ENCODE data around the gene SSRP1.
"Not testable (repeated sequence)": the region's sequence is repeated elsewhere in the genome, so short reads cannot be mapped to it uniquely, and the experiment has no call there.

Gene SSRP1, protein sequence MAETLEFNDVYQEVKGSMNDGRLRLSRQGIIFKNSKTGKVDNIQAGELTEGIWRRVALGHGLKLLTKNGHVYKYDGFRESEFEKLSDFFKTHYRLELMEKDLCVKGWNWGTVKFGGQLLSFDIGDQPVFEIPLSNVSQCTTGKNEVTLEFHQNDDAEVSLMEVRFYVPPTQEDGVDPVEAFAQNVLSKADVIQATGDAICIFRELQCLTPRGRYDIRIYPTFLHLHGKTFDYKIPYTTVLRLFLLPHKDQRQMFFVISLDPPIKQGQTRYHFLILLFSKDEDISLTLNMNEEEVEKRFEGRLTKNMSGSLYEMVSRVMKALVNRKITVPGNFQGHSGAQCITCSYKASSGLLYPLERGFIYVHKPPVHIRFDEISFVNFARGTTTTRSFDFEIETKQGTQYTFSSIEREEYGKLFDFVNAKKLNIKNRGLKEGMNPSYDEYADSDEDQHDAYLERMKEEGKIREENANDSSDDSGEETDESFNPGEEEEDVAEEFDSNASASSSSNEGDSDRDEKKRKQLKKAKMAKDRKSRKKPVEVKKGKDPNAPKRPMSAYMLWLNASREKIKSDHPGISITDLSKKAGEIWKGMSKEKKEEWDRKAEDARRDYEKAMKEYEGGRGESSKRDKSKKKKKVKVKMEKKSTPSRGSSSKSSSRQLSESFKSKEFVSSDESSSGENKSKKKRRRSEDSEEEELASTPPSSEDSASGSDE

DNA sequence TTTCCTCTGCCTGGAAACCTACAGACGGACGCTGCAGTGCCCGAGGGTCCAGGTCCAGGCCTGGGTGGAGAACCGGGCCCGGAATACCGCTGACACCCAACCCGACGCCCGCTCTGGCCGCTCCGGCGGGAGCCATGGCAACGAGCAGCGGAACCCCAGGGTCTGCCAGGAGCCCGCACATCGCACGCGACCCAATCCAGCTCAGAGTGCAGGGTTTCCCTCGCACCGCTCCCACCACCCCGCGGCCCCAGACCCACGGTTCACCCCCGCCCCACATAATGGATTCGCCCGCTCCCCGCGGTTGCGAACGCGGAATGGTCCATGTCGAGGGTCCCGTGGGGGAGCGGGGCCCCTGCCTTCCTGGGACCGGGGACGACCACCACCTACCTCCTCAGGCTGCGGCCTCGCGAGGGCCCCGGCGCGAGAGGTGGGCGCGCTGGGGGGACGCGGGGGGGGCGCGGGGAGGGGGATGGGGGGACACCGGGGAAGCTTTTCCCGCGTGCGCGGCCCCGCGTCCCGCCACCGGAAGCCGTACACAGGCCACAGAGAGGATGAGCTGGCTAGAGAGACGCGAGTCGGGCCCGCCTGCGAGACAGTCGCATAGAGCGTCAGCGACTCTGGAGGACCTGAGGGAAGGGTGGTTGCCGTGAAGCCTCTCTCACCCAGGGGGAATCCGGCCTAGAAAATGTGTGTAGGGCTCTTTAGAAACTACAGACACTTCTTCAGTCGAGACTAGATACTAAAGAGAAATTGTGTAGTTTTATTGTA, at the start of gene SSRP1:
TSS of gene SSRP1 (minus strand) at position 550 of the 768 bp plus-strand sequence. CDS start 771 bp downstream, outside the sequence.
- DNase-seq: peak; percentile 86 to 90

DNA sequence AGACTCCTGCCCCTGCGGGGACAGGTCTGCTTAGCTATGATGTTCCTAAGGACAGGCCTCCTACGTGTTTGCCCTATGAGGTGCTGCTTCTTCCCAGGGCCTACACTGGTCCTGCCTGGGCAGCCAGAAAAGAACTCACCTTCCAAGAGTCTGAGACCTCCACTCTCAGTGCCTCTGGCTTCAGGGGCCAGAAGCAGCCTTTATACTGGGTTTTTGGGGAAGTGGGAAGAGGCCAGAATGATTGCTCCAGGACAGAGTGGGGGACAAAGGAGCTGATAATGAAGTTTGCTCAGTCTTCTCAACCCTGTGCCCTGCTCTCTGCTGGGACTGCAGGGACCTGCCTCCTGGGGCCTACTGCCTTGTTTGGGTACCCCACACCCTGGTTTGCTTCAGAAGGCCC, 45.3 kb upstream of the SSRP1 start, which contains the start of gene PRG3:
TSS of gene PRG3 (minus strand) at position 176 of the 400 bp plus-strand sequence. CDS start 442 bp downstream, outside the sequence.
- no peak for DNase-seq

DNA sequence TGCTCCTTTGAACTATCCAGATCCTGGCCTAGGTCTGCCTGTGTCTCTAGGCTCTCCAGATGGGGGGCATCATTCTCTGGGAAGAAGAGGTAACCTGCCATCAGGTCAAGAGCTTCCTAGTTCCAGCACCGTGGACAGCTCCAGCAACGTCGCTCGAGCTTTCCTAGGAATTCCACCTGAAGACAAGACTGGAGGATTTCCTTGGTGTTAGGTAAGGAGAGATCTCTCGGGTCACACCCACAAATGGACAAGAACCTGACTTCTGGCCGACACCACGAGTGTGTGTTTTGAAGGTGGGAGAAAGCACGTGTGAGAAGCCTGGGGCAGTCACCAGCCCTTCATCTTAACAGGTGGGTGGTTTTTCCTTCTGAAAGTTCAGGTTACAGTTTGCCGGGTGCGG, 44.0 kb upstream of the SSRP1 start:
- DNase-seq: no peak

DNA sequence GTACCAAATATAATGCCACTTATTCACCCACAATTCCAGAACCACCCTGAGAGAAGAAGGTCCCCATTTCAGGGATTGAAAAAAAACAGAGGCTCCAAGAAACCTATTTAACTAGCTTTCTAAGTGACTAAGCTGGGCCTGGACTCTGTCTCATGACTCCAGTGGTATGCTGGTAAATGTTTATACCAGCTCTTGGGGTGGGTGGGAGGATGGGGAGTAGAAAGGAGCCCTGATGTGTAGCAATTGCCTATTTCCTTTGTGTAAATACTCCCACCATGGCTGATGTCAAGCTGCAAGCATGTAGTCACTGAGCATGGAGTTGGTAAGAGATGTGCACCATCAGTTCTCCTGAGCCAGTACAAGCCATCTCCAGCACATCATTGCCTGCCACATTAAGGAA, 42.5 kb upstream of the SSRP1 start:
- no peak for DNase-seq

DNA sequence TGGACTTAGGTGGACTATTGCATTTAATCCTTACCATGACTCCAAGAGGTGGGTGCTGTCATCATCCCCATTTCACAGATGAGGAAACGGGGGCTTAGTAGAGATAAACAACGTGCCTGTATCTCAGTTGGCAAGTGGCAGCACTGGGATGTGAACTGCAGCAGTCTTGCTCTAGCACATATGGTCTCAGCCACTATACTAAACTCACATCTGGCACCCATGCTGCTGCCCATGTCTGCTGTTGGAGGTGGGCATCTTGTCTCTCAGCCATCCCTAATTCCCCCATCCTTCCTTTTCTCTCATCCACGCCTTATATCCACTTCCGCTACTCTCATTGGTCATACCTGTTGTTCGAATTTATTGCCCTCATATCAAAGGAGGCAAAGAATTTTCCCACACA, 41.4 kb upstream of the SSRP1 start:
- no peak for DNase-seq

DNA sequence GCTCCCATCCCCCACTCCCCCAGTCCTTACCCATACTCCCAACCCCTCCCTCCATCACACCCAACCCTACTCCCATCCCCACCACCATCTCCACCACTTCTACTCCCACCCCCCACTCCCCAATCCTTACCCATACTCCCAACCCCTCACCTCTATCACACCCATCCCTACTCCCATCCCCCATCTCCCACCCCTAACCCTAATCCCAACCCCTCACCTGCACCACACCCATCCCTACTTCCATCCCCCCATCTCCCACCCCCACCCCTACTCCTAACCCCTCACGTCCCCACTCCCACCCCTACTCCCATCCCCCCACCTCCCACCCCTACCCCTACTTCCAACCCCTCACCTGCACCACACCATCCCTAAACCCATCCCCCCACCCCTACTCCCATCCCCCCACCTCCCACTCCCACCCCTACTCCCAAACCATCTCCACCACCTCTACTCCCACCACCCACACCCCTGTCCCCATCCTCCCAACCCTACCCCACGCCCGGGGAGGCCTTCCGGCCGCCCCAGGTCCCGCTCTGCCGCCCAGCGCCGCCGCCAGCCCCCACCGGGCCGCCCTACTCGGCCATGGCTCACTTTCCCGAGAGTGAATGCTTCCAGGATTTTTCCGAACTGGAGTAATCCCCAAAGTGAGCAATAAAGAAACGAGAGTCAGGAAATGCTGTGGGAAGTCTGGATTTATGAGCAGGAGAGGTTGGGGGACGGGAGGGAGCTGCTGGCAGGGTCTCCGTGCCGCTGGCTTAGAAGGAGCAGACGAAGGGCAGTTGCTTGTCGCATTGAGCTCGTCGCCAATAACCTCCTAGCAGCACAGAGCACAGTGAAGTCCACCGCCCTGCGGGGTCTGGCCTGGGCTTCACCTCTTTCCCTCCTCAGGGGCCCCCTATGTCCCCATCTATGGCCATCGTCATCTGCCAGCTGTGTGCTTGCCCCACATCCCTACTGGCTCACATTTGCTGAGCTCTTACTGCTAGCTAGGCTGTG, 40.7 kb upstream of the SSRP1 start:
- DNase-seq: no peak

DNA sequence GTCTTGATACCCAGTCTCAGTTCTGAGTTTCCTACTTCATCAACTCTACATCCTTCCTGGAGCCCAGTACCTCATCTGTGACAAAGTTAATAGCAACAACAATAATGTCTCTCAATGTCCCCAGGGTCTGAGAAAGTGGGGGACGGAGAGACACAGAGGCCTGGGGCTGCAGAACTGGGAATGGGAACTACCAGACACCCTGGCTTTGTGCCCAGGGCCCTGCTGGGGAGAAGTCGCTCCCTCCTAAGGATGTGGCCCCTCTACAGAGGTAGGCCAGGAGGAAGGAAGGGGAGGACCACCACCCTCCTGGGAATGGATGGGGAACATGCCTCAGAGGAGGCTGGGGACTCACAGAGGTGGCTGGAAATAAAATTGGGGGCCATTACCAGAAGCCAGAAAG, 39.8 kb upstream of the SSRP1 start:
- no peak for DNase-seq

DNA sequence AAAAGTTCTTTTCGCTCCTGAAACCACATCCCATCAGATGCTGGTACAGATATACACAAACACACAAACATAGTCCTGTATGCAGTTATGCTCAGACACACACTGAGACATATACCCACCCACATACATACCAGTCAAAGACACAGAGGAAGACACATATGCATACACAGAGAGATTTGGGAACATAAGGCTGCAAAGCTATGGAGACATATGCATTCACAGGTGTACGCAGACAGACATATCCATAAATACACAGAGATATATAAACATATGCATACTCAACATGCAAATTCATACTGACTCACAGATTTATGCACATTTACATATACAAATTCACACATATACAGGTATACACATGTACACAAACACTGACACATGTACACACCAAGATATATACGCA, 39.3 kb upstream of the SSRP1 start:
- DNase-seq: no peak

DNA sequence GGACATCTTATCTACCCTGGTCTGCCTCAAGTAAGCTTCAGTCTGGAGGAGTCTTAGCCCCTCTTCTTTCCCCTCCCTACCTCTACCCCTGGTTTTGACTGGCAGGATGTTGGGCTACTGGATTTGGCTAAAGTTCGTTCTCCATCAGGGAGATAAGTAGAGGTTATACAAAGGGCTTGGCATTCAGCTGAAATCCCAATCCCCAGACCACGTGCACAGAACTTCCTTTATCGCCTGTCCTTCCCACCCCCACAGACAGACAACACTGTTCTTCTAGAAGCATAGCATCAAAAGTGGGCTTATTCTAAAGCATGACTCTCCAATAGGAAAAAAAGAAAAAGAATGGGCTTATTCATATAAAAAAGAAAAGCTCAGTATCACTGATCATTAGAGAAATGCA, 37.5 kb upstream of the SSRP1 start:
- no peak for DNase-seq

DNA sequence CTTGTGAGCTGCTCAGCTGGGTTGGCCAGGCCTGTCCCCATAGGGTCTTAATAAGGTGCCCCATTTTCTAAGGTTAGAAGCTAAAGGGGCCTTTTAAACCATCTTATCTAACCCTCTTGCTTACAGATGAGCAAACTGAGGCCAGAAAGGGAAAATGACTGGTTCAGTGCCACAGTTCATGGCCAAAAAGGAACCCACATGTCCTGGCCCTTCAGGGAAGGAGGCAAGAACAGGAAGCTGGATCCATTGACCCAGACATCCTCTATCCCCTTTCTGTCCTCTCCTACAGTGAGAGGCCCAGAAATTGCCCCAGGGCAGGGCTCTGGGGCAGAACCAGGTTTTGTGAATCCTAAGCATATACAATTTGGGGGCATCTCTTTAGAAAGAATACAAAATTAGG, 35.2 kb upstream of the SSRP1 start:
- DNase-seq: no peak

DNA sequence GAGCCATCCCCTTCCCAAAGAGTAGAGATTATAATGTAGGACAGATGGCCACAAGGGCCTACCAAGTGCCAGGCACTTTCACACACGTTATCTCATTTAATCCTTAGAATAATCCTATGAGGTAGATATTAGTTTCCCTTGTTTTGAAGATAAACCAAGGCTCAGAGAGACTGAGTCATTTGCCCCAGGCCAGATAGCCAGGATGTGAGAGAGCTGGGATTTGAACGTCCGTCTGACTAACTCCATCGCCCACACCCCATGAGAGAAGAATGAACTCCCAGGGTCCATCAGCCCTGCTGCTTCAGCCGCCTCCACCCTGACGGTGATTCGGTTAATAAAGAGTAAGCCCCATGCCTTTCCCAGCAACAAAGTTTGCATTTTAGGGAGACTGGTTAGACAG, 34.6 kb upstream of the SSRP1 start:
- DNase-seq: no peak

DNA sequence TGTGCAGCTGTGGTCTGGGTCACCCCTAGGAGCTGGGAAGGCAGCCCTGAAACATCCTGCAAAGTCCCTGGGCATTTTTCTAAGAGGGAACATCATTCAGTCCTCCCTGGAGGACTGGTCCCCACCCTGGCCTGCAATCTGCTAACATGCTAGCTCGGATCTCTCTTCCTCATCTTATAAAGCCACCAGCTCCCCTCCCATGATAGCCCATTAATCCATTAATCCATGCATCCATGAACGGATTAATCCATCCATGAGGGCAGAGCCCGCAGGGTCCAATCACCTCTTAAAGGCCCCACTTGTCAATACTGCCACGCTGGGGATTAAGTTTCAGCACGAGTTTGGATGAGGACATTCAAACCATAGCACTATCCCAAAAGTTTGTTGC, 33.1 kb upstream of the SSRP1 start:
- no peak for DNase-seq

DNA sequence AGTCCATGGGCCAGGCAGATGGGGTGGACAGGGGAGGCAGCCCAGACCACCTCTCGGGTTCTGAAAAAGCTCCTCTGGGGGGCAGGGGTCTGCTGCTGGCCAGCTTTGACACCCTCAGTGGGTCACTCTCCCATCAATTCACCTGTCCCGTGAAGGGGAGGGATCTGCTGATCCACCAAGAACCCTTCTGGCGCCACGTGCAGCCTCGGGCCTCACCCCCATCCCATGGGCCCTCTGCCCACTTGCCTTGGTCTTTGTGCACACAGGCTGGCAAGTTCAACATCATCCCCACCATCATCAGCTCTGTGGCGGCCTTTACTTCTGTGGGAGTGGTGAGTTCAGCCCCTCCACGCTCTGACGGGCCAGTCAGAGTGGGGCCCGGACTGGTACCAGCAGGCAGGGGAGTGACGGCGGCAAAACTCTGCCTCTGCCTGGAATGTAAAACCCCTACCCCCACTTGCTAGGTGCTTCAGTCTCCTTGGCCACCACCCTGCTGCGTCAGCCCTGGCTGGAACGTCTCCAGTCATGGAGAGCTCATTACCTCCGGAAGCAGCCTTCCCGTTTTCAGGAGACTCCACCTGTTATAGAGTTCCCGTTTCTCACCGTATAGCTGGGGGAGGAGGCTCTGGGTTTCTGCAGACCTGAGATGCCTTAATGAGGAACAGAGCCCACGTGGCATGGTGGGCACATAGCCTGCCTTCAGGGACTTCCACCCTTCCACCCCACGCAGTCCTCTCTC, 32.6 kb upstream of the SSRP1 start:
- no peak for DNase-seq

DNA sequence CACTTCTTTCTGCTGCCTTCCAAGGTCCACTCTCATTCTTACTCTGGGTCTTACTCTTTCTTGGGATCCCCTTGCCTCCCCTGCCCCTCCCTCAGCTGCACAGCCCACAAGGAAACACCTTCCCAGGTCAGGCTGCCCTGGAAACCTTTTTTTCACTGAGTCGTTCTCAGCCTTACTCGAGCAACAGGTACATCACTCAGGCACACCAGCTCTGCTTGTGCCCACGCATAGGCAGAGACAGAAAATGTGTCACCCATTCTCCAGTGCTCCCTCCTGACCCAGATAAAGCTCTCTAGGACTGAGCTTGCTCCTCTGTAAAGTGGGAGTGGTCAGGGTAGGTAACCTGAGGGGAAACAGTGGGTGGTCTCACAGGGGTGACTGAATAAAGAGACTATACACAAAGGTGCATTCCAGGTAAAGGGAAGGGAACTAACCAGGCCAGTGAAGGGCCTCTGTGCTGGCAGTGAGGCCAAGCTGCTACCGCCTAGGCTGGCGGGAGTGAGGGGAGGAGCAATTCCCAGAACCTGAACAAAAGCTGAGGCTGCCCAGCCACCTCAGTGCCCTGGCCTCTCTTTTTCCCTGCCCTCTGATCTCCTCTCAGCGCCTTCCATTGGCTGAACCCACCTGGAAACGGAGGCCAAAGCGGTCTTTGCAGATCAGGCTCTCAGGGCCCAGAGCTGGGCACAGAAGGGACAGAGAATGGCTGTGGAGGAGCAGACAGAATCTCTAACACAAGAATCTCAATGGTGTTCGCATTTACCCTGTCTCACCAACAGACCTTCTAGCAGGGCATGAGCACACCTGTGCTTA, 29.4 kb upstream of the SSRP1 start:
- no peak for DNase-seq

DNA sequence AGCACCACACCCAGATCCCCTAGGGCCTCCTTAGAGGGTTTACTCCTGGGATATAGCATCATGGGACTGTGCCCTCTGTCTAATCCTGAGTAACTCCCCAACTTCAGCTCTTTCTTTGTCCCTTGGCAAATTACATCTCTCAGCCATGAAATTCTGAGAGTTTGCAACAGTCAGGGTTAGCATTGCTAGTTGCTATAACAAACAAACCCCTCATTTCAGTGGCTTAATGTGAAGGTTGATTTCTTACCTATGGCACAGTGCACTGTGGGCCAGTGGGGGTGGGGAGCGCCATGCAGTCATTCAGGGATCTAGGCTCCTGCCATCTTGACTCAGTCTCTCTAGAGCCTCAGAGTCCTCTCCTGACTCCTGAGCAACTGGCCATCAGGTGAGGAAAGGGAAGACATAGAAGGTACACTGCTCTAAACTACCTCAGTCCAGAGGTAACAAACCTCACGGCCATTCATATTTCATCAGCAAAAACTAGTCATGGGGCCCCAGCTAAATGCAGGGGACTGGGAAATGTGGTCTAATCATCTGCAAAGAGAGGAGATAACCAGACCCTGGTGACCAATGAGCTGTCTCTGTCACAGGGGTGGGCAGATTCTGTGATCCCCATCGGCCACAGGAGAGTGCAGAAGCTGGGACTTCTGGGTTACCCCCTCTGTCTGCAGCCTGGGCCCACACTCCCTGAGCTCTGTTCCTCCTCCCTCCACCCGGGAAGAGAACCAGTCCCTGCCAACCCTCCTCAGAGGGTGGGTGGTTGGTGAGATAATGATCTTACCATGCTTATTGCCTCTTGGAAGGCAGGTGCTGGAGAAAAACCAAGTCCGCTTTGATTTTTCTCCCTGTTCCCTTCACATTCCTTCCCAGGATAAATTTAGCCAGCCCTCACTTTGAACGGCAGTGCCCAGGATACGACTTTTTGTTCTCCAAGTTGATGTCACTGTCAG, 27.7 kb upstream of the SSRP1 start:
- DNase-seq: no peak

DNA sequence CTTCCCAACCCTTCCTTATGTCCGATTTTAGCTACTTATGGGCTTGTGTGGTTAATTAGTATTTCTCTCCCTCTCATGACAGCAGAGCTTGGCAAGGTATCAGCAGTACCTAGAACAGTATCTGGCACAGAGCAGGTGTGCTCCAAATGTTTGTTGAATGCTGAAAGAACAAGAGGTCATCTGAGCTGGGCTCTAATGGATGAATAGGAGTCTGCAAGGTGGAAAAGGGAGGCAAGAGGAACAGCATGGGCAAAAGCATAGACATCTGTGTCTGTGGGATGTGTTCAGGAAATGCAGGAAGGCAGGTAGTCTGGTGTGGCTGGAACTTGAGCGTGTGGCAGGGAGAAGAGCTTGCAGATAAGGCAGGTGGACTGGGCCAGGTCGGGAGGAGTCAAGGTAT, 26.2 kb upstream of the SSRP1 start:
- no peak for DNase-seq

DNA sequence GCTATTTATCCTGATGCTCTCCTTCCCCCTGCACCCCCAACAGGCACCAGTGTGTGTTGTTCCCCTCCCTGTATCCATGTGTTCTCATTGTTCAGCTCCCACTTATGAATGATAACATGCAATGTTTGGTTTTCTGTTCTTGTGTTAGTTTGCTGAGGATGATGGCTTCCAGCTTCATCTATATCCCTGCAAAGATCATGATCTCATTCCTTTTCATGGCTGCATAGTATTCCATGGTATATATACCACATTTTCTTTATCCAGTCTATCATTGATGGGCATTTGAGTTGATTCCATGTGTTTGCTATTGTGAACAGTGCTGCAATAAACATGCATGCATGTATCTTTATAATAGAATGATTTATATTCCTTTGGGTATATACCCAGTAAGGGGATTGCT, 25.7 kb upstream of the SSRP1 start:
- DNase-seq: not testable (repeated sequence)

DNA sequence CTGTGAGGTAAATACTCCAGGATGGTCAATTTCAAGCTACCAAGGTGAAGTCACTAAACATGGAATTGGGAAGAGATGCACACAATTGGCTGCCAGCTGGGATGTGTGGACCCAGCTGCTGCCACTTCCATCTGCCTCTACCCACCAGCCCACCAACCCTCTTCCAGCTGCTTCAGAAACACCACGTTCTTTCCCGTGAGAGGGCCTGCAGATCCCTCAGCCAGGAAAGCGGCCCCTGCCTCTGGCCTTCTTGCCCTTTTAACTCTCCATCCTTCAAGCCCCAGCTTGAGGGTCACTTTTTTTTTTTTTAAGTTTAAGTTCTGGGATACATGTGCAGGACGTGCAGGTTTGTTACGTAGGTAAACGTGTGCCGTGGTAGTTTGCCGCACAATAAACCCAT, 25.3 kb upstream of the SSRP1 start:
- no peak for DNase-seq

DNA sequence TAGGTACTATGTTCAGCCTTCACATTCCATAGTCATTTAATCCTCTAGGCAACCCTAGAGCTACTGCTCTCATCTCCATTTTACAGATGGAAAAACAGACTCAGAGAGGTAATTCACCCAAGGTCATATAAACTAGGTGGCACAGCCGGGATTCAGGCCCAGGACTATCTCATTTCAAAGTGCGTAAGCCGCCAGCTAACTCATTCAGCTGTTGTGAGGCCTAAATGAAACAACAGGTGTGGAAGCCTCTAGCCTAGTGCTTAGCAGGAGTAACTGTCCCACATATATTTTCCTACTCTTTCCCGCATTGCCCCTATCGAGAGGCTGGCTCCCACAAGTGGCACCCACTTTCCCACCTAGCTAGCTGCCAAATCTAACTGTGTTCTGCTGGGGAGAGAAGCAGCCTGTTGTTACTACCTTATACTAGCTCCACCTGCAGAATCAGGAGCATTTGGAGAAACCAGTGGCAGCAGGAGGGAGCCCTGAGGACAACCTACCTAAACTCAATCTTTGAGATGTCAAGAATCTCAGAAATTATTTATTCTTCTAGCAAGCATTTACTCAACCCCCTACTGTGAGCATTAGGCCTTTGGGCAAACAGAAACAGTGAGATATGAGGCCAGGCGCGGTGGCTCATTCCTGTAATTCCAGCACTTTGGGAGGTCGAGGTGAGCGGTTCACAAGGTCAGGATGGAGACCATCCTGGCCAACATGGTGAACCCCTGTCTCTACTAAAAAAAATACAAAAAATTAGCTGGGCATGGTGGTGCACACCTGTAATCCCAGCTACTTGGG, 24.4 kb upstream of the SSRP1 start:
- no peak for DNase-seq

Data from NCI-H2081 (cell line).